ENCODE results near the gene PMPCA. TPM values are rescaled to one million over a fixed set of nuclear protein-coding genes. Genes with fewer than 3 reads are reported as not detected.

The PMPCA gene
- total RNA-seq, 1 donor from 2014 or later, result 26.2 TPM

DNA sequence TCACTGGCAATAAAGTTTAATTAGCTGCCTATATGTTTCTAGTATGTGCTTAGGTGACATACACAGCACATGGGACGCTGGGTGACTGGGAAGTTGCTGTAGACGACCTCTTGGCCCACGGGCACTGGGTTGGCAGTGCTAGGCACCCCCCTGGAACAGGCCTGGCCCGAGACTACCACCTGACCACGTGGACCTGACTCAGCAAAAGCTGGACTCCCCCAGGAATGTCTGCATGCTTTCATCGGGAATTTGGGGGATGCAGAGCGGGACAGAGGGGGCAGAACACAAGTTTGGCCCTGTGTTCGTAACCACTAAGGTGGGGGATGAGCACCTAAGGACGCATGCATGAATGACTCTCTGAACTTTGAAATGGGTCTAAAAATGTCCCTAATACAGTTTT, 45.8 kb downstream of the PMPCA start:
- DNase-seq, result no peak

DNA sequence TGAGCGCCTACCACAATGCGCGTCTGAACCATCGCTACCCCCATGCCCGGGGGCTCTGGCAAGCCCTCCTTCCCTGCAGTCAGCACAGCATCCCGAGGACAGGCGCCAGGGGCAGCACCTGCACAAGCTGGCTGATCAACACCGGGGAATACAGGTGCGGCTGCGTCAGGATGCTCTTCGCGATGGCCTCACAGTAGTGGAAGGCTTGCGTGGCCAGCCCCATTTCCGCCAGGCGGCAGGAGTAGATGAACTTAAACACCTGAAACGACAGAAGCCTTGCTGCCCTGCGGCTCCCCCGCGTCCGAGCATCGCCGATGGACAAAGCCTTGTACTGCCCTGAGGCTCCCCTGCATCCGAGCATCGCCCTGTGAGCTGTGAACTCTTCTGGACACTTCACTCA, 46.9 kb downstream of the PMPCA start:
- DNase-seq, result no peak

DNA sequence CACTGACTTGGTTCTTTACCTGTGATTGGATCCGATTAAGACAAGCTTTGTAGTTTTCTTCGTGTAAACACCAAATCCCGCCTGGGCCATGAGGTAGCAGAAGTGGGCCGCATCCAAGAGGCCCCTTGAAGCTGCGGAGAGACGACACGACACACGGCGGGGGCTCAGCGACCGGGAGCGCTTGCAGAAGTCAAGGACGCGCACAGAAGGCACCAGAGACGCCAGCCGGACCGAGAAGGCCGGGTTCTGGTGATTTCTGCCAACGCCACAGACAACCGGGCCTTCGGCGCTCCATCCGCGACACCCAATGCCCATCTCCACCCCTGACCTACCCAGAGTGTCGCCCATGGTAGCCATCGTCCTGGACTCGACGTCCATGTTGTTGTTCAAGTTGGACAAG, 49.0 kb downstream of the PMPCA start:
- DNase-seq, result no peak

DNA sequence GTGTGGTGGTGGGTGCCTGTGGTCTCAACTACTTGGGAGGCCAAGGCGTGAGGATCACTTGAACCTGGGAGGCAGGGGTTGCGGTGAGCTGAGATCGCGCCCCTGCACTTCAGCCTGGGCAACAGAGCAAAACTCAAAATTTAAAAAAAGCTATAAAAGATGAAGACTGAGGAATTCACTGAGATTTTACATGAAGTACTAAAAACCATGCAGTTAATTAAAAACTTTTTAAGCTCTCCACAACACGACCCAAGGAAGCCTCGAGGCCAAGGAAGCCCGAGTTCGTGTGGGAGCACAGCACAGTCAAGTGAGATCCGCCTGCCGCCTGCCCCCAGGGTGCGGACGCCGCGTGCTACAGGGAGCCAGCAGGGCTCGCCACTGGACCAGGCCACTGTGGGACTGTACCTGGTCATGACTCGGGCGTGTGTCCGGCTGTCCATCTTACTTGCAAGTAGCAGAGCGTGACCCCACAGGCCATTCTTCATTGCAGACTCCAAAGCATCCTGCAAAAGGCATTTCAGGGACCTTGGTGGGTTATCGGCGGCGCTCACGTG, 50.4 kb downstream of the PMPCA start:
- DNase-seq, result no peak

DNA sequence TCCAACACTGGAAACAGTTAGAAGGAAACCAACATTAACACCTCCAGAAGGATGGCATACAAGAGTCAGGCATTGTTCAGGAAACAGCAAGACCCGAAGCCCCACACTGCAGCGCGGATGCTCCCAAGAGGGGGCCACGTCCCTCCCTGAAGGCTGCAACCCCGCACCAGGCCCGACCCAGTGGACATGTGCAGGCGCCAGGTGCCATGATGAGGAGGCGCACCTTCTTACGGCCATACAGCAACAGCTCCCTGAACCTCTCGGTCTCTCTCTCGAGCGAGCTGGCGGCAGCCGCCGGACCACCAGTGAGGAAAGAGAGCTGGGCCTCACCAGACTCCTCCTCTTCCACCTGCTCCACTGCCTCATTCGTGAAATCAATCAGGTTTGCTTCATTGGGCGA, 52.2 kb downstream of the PMPCA start:
- no peak for DNase-seq

DNA sequence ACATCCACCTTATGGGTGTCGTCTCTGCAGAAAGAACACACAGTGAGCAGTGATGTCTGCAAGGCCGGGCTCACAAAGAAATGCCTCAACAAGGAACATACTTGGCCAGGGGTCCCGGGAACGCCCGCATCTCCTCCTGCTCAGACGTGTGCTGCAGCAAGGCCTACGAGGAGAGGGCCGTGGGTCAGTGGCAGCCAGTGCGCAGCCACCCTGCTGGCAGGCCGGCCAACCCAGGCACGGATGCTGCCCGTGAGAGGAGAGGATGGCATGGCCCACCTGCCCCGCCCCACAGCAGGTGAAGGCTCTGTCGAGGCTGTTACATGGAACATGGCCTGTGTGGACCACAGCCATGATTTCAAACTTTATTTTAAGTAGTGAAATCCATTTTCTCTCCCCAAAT, 53.1 kb downstream of the PMPCA start:
- DNase-seq, result no peak

DNA sequence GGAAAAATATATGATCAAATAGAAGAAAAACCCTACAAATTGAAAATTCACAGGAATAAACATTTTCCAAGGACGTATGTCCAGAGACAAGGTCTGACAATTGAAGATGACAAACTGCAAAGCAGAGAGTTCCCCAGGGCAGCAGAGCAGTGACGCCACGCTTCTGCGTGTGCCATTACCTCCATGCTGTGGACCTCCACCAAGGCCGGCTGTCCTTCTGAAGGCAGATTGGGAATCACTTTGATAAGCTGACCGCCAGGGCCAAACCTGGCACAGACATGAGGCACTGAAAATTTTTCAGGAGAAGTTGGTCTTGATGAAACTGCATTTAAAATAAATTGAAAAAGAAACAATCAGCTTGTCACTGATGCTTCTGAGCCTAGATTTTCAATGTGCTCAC, 53.8 kb downstream of the PMPCA start:
- no peak for DNase-seq

DNA sequence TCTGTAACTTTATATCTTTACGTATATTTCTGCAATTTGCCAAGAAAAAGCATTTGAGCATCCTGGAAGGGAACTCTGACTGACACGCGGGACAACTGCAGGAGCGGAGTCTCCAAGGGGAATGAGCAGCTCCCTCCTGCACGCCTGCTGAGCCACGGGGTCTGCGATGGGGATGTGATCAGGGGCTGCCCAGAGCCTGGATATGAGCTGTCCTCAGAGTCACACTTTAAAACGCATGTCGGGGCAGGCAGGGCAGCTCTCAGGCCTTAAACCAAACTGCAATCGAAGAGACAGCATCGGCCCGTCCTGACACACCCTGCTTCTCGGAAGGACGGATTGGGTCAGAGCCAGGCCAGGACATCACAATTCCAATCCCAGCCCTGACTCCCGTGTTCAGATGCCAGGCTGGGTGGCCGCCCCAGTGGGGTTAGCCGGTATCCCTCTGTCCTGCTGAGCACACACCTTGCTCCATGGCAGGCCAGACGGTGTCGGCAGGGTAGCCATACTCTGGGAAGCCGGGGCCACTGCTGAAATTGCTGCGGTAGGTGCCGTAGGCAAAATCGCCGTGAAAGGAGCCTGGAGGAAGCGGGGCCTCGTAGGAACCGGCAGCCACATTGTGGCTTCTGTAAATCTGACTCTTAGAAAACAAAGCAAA, 55.2 kb downstream of the PMPCA start:
- DNase-seq, result no peak

DNA sequence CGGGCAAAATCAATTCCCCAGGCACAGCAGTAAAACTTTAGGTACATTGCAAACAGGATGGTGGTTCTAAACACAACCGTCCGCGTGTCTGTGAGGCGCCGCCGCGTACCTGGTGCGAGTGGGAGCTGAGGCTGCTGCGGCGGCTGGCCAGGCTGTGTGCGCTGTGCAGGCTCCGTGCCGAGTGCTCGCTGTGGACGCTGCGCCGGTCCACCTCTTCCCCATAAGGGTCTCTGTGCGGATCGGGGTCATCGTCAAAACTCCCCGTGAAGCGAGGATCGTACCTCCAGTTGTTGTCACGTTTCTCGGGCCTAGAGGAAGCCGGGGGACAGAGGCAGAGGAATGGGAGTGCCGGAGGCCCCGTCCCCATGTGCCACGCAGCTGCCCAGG, 55.7 kb downstream of the PMPCA start:
- DNase-seq, result no peak

DNA sequence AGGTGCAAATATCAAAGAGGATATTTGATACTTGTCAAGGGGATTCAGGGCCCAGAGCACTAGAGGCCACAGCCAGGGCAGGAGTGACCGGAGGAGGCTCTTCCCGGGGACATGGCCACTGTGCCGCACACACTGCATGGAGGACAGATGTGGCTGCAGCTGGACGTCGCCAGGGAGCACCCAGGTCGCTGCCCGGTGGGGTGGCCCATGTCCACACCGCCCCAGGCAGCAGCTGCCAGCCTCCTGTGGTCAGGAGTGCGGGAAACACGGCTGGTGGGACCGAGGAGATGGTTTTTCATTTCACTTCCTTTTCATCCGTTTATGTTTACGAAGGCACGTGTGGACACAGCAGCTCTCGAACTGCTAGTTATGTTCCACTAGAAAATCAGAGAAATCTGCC, 57.3 kb downstream of the PMPCA start:
- no peak for DNase-seq

DNA sequence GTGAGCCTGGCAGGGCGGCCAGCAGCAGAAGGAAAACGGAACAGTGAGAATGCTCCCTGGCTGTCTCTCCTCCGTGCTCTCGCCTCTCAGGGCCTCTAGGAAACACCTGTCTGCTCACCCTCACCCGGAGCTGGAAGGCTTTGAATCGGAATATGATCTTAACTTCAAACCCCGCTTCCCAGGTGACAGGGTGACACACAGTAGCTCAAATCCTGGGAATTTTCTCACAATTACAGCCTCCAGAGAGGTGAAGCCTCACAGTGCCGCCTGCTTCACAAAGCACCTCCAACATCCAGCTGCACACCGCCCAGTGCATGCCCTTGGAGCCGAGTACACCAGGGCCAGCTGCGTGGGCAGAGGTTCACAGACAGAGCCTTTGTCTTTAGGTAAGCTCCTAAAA, 59.9 kb downstream of the PMPCA start:
- no peak for DNase-seq

DNA sequence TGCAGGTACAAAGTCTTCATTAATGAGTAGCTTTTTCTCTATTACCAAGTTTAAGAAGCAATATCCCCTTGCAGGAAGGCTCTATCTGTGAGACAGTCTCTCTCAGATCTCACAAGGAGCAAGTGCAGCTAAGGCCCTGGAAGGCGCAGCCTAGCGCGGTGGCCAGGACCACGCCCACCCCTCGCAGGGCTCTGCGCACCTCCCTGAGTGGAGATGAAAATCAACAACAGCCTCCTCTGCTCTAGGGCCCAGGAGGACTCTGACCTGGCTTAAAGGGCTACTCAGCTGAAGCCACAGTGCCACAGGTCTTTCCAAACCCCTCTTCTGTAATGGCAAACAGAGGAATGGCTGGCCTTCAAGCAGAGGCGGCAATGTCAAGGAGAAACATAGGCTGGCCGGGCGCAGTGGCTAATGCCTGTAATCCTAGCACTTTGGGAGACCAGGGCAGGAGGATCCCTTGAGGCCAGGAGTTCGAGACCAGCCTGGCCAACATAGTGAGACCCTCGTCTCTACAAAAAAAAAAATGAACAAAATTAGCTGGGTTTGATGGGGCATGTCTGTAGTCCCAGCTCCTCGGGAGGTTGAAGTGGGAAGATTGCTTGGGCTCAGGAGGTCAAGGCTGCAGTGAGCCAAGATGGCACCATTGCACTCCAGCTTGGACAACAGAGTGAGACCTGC, 60.5 kb downstream of the PMPCA start:
- DNase-seq, result no peak

DNA sequence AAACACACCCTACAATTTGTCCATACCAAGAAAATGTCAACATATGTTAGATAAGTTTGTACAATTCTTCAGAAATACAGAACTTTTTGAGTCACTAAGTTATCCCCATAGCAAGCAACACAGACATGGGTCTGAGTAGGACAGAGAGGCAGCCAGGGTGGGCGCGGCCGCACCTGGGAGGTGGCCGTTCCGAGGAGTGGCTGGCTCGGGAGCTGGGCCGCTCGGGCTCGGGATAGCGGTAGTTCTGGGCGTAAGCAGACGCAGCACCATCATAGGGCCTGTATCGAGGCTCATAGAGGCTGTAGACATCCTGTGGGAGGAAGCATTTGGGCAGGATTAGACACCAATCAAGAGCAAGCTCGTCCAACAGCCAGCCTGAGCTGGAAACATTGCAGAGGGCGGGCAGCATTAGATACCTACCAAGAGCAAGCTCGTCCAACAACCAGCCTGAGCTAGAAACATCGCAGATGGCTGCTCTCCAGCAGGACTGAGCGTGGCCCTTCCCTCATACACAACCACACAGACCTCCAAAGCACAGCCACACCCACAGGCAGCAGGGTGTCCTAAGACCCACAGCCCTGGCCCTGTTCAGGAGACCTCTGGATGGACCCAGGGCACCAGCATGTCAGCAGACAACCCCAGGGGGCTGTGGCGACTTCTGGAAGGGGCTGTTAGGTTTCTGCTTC, 61.5 kb downstream of the PMPCA start:
- no peak for DNase-seq

DNA sequence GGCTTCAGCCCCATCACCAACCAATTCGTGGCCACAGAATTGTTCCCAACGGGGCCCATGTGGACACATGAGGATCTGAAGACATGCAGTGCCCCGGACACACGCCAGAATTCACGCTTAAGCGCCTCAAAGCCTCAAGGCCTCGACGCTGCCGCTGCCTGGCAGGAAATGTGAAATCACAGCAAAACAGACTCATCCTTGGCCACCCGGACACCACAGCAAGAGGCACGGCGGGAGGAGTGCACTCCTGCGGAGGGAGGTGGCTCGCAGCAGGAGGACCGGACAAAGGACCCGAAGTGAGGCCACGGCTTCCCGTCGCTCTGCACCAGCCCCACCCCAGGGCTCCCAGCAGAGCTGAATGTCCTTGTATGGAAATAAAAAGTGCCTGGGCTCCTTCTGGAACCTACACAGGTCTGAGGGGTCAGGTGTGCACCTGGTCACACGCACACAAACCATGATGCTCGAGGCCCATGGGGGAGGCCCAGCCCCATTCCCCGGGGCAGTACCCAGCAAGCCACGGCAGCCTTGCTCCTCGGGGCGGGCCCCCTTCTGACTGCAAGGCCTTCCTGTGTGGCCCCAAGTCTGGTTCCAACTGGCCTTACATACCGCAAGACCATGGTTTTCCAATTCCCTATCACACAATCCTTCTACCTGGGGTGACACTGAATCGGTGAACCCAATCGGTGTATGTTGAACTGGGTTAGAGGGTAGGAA, 62.3 kb downstream of the PMPCA start:
- DNase-seq, result no peak

DNA sequence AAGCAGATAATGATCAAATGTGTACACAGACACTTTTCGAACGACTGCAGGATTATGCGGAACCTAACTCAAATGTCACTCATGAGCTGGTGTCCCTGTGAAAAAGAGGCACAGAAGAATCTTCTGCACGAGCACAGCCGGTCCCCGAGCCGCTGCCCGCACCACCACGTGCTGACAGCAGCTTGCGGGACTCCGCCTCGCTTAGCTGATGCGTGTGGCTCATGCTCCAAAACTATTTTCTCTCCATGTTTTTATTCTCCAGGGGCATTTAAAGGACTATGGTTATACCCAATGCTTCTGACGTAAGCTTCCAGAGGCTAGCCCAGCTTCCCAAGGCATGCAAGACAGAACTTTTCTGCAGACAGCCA, 62.9 kb downstream of the PMPCA start:
- no peak for DNase-seq

Other genes with a start within 250 kb of the PMPCA start
- 0.10 TPM for gene LHX3, start 205.5 kb upstream of the PMPCA start, total RNA-seq
- gene QSOX2, start 164.8 kb upstream of the PMPCA start, total RNA-seq, result 7.8 TPM
- gene CCDC187, start 106.6 kb upstream of the PMPCA start, total RNA-seq, result 0.10 TPM
- 18.6 TPM for gene GPSM1, start 83.1 kb upstream of the PMPCA start, total RNA-seq
- gene DNLZ, start 46.9 kb upstream of the PMPCA start, total RNA-seq, result 5.1 TPM
- gene CARD9, start 37.0 kb upstream of the PMPCA start, total RNA-seq, result 3.0 TPM
- gene SNAPC4, start 10.5 kb upstream of the PMPCA start, total RNA-seq, result 5.7 TPM
- 21.4 TPM for gene ENTR1, start within 50 bp of the PMPCA start, total RNA-seq
- gene INPP5E, start 29.2 kb downstream of the PMPCA start, total RNA-seq, result 4.8 TPM
- gene SEC16A, start 72.4 kb downstream of the PMPCA start, total RNA-seq, result 26.5 TPM
- 47.7 TPM for gene NOTCH1, start 135.4 kb downstream of the PMPCA start, total RNA-seq

Measured in skin of body (tissue), 2 donors.